HG03571 (cell line): ENCODE data around the gene HOXA5.
A peak's percentile ranks its signal among the peaks of the same experiment; 100 is the strongest.

Experiments used
- ATAC-seq: cut with Tn5 transposase; IDR thresholded peaks from one replicate; pipeline ENCODE4 v1.9.1; 2021; ENCODE audit not compliant: unreplicated experiment

The HOXA5 gene

DNA sequence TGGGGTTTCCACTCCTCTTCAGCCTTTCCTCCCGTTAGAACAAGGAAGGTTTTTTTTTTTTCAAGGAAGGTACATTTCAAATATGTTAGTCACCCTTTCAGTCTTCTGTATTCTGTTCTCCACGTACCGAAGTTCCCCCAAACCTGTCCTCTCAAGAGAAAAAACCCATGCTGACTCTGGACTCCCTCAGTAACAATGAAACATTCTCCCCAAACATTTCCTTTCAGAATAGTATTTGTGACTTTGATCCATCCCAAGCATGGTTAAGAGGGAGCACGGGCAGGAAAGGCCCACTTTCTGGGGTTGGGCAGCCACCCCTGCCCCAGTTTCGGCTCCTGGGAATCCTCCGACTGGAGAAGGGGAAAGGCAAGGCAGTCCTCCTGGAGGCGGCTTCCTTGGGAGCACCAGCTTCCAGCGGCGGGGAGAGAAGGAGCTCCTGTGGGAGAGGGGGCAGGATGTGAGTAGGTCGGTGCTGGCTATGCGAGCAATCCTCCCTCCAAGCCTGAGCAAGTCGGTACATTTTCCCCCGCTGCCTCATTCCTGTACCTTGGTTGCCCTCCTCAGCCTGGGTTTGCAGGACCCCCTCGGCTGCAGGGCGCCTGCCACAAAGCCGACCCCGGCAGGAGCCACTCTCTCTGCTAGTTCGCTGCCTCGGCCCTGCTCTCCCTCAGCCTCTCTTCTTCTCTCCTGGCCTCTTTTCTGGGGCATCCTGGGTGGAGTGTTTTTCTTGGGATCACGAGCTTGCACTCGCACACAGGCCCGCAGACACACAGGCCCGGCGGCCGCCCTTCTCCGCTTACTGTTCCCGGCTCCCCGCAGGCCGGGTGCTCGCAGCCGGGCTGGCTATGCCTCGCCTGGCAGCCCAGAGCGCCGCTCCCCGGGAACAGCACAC is 45.5 kb downstream of the HOXA5 start:
- no peak for ATAC-seq

DNA sequence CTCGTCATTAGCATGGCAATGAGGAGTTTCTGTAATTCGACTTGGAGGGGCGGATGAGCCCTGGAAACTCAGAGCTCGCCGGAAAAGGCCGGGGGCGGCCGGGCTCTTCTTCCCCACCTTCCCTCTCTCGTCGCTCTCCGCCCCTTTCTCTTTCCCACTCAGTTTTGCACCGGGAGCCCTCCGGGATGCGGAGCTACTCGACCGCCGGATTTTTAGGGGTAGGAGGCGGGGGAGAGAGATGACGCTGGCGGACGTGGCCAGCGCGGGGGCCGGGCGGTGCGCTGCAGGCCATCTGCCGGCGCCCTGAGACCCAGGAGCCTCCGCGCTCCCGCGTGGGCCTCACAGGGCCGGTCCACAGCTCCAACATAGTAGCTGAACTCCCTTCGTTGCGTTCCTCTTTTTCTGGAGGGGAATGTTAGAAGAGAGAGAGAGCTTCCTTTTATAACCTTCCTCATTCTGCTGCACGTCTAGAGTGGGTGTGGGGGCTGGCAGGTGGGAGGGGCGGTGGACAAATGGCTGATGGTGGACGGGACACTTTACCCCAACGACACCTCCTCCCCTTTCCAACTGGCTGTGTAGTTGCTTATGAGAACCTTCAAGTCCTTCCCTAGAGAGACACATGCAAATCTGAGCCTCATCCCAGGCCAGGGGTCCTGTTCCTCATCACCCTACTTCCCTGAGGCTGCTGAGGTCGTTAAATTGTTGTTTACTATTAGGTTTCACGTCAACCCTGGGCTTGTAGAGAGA is 46.5 kb downstream of the HOXA5 start:
- ATAC-seq = no peak

DNA sequence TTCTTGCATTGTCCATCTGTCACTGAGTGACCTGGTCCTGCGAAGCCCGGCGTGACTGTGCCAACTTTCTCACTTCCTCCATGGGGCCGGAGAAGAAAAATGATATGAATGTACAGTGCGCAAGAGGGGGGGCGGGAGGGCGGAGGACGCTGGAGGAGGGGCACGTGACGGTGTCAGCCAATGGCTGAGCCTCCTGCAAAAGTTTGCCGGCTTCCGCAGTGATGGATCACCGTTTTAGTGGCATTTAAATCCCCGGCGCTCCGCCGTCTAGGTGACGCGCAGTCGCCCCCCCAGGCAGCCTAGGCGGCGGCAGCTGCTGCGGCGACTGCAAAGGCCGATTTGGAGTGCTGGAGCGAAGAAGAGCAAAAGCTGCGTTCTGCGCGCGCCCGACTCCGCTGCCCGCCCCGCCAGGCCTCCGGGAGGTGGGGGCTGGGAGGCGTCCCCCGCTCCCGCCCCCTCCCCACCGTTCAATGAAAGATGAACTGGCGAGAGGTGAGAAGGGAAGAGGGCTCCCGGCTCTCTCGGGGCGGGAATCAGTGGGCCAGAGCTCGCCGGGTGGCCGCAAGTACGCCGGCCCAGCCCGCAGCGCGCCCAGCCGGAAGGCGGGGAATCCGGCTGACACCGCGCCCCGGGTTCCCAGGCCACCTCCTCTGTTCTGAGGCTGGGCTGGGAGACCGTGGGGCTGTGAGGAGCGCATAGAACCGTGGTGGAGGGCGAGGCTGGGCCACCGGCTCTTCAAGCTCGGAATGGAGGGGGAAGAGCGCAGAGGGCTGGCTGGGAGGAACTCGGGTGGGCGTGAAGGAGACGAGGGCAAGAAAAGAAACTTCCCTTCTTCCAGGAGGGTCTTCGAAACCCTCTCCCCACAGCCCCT is 47.3 kb downstream of the HOXA5 start, which contains the start of gene HOXA1:
Gene HOXA1, minus strand, starts transcription at position 104 of the 871 bp plus-strand sequence. Its CDS starts 88 bp downstream, at position 16.
- peak; percentile 86 for ATAC-seq

DNA sequence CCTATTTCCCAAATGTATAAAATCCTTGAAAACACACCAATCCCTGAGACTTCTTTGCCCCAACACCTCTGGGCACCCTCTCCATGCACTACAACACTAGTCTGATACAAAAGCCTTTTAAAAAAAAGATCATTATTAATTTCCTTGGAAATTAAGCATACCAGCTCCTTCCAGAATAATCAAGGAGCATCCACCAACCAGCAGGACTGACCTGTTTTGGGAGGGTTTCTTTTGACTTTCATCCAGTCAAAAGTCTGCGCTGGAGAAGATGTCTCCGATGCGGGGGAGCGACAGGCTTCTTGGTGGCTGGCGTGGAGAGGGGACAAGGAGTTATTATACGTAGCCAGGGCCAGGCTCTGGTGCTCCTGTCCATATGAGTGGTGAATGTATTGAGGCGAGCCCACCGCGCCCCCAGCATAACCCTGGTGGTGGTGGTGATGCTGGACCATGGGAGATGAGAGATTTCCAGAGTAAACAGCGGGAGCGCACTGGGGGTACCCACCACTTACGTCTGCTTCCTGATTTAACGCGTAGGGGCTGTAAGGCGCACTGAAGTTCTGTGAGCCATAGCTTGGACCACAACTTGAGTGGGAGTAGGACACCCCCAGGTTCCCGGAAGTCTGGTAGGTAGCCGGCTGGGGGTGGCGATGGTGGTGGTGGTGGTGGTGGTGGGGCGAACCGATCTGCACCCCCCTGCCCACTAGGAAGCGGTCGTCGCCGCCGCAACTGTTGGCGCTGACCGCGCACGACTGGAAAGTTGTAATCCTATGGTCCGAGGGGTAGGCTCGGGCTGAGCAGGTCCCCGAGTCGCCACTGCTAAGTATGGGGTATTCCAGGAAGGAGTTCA is 48.2 kb downstream of the HOXA5 start:
- ATAC-seq = peak; percentile 4

DNA sequence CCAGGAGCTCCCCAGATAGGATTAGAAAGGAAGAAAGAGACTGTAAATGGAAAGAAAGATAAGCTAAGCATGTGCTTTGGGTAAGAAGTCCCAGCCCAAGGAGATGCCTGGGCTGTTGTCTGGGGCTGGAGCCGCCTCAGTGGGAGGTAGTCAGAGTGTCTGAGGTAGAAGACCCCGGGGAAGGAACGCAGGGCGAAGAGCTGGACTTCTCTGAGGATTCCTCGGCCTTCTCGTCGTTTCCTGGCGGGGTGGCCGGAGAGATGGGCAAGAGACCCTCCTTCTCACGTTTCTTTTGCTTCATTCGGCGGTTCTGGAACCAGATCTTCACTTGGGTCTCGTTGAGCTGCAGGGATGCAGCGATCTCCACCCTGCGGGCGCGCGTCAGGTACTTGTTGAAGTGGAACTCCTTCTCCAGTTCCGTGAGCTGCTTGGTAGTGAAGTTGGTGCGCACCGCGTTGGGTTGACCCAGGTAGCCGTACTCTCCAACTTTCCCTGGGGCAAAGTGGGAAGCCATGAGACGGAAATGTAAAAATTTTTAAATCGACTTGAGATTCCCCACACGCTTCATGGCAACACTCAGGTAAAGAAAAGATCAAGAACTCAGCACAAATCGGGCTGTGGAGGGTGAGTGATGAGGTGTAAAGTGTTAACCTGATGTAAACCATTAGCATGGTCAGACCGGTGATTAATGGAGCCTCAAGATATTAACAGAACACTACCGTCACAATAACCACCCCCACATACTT is 49.0 kb downstream of the HOXA5 start:
- no peak for ATAC-seq

DNA sequence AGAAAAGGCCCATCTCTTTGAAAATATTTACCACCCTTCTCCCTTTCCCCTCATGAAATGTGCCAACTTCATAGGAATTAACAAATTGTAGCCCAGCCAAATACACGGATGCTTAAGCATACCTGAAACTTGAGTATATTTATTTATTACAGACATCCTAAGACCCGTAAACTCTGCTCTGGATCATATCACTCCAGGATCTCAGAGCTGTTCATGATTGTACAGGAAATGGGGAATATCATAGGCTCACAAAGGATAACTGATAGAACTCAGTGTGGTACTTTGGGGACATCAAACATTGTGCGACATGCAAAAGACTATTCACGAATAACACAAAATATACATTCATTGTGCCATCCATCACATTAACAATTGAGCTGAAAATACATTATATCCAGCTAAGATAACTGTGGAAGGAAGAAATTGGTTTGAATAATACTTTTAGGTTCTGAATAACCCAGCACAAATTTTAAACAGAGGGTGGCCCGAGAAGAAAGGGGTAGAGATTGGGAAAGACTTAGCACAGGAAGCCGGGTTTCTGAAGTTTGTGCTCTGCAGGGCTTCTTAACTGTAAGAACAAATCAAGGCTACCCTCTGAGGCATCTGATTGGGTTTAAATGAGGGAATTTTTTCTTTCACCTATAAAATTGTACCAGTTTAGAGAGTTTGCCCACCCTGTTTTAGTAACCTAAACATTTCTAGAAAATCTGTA is 50.1 kb downstream of the HOXA5 start:
- no peak for ATAC-seq

DNA sequence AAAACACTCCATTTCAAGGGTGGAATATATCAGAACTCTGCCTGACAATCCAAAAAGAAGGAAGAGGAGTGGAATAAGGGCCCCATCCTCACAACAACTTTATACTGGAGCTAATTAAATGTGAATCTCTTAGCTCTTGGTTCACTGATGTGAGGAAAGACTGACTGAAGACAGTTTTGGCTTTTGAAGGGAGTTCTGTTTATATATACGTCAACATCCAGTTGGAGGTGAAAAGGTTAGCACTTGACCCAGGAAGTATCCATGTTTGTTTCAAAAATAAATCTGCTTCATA is 50.7 kb downstream of the HOXA5 start:
- ATAC-seq = no peak

DNA sequence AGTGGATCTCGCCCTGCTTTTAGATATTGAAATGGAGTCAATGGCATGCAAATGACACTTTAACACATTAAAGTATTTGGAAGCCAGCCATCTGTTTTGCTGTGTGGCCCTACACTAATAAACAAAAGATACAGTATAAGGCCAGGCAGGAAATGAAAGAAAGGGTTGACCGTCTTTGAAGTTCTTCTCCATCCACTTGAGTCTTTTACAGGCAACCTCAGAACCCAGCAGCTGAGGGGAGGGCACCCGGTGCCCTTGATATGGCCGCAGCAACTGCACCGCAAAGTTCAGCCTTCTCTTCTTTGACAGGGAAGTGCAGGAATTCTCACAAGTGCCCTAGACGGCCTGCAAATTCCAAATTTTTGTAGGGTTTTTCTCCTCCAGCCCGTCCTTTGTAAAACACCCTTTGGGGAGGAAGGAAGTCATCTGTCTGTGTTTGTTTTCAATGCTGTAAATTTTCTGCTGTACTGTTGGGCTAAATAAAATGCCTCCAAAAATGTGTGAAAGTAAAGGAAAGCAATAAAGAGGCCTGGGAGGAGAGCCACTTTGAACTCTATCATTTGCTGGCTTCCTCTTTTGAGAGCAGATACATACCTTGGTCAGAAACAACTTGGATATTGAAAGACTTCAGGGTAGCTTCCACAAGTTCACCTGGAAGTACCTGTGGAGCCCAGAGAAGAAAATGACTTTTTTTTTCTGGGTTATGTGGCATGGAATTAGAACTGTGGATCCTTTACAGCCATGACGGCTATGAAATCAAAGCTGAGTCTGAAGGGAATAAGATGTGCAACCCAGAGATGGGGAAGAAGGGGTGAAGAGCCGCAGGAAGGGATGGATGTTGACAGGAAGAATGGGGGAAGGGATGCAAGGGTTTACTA is 51.3 kb downstream of the HOXA5 start:
- no peak for ATAC-seq

DNA sequence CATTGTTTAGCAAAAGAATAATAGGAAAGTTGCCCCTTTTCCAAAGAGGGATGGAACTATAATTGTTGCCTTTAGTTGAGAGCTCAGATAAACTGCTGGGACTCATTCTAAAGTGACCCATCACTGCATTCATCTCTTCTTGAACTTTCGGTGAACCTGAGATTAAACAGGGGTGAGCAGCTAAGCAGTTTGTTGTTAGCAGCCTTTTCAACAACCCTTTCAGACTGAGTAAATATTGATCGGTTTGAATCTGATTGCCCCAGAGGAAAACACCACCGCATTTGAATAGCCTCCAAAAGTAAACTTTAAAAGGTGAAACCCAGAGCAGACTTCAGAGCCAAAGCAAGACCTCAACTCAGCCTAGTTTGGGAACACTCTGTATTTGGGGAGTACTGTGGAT is 52.4 kb downstream of the HOXA5 start:
- no peak for ATAC-seq
